Measurements from ENCODE around the gene ZBP1. TPM values are rescaled to one million over a fixed set of nuclear protein-coding genes. Genes with fewer than 3 reads are reported as not detected.
A peak's percentile ranks its signal among the peaks of the same experiment; 100 is the strongest.
"Not testable (repeated sequence)": the region's sequence is repeated elsewhere in the genome, so short reads cannot be mapped to it uniquely, and the experiment has no call there.

The ZBP1 gene
- total RNA-seq, 2 experiments from 2014 or later: 10.2 to 11.7 TPM

DNA sequence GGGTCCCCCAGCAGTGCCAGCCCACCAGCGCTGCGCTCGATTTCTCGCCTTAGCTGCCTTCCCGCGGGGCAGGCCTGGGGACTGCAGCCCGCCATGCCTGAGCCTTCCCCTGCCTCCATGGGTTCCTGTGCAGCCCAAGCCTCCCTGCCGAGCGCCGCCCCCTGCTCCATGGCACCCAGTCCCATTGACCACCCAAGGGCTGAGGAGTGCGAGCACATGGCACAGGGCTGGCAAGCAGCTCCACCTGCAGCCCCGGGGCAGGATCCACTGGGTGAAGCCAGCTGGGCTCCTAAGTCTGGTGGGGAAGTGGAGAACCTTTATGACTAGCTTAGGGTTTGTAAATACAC is 8.7 kb upstream of the ZBP1 start:
- not testable (repeated sequence) for ATAC-seq, DNase-seq, H3K4me3 Mint-ChIP-seq
- Mint-ChIP-seq H3K9me3 (ENCODE audit: insufficient read depth) (peaks cover 29% of the 10 kb centered on the region), H3K27ac (peak overlapping the region; percentile 89), H3K4me1 (ENCODE audit: low read depth) (peaks cover 61% of the 10 kb centered on the region), H3K27me3 (ENCODE audit: low read depth) (peaks cover 17% of the 10 kb centered on the region), H3K36me3 (ENCODE audit: low read depth) (peaks cover 50% of the 10 kb centered on the region)
- ChIA-PET POLR2A (interaction anchor here (1.0 to 3.0 kb wide), 3 partner anchors 9 to 678 kb away, joined by 3 to 52 read pairs (median 3); partner anchors contain the start of gene ZBP1), CTCF (interaction anchor here (1.8 to 4.3 kb wide), 3 partner anchors 10 to 32 kb away, joined by 8 to 50 read pairs (median 16); partner anchors contain the start of gene ZBP1)

DNA sequence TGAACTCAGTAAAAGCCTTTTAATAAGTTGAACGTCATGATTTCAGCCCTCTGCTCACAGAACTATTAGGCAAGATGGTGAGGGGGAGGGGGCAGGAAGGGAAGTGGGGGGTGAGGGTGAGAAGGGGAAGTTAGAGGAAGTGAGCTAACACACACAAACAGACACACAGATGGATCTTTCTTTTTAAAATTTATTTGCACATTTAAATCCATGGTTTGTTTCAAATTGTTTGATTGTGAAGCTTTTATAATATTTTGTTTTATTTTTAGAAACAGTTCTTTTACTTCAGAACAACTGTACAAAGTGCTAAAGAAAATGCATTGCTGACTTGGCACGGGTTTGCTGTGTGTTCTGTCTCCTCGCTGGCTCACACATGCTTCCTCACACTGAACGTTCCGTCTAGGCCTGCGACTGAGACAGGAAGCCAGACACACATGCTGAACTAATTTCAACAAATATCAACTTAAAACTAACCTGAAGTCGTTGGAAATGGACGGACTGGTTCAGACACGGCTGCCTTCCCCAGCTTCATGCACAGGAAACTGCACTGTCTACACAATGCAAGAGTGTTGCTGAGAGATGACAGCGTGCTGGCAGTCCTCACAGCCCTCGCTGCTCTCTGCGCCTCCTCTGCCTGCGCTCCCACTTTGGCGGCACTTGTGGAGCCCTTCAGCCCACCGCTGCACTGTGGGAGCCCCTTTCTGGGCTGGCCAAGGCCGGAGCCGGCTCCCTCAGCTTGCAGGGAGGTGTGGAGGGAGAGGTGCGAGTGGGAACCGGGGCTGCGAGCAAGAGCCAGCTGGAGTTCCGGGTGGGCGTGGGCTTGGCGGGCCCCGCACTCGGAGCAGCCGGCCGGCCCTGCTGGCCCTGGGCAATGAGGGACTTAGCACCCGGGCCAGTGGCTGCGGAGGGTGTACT is 8.1 kb upstream of the ZBP1 start:
- ChIA-PET POLR2A (interaction anchor here (0.7 to 3.0 kb wide), 9 partner anchors 8 to 679 kb away, joined by 3 to 52 read pairs (median 3); partner anchors contain the start of gene ZBP1), CTCF (interaction anchor here (0.8 to 4.3 kb wide), 9 partner anchors 9 to 453 kb away, joined by 3 to 50 read pairs (median 4); partner anchors contain the start of gene ZBP1)
- DNase-seq (peak; percentile 77), ATAC-seq (peak; percentile 90)
- Mint-ChIP-seq H3K27me3 (ENCODE audit: low read depth) (peaks cover 18% of the 10 kb centered on the region), H3K36me3 (ENCODE audit: low read depth) (peaks cover 50% of the 10 kb centered on the region), H3K9me3 (ENCODE audit: insufficient read depth) (peaks cover 27% of the 10 kb centered on the region), H3K4me3 (peak overlapping the region; percentile 55), H3K27ac (peak overlapping the region; percentile 95), H3K4me1 (ENCODE audit: low read depth) (peaks cover 56% of the 10 kb centered on the region)

DNA sequence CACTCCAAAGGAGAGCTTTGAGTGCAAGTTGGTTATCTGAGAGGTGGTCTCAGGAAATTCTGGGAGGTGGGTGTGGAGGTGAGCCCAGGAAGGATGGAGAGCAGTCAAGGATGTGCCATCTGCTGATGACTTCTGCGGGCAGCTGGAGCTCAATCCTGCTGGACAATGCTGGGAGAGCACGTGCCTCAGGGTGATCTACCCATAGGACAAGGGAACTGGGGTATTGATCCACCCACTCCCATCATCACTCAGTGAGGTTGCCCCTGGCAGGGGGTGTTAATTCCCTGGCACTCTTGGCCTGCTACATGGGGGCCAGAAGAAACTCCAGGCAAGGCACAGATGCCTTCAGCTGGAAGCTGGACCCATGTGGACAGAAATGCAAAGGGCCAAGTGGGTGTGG is 7.1 kb upstream of the ZBP1 start:
- Mint-ChIP-seq H3K4me1 (ENCODE audit: low read depth) (peaks cover 58% of the 10 kb centered on the region), H3K36me3 (ENCODE audit: low read depth) (peaks cover 44% of the 10 kb centered on the region), H3K9me3 (ENCODE audit: insufficient read depth) (peaks cover 24% of the 10 kb centered on the region), H3K4me3 (no peak overlapping the region), H3K27ac (peak overlapping the region; percentile 95), H3K27me3 (ENCODE audit: low read depth) (peaks cover 18% of the 10 kb centered on the region)
- POLR2A ChIA-PET: interaction anchor here (0.9 to 3.0 kb wide), 6 partner anchors 7 to 680 kb away, joined by 3 to 52 read pairs (median 4); partner anchors contain the start of gene ZBP1
- ATAC-seq (no peak), DNase-seq (no peak)
- CTCF ChIA-PET: interaction anchor here (0.8 to 4.3 kb wide), 6 partner anchors 8 to 454 kb away, joined by 3 to 50 read pairs (median 6); partner anchors contain the start of gene ZBP1

DNA sequence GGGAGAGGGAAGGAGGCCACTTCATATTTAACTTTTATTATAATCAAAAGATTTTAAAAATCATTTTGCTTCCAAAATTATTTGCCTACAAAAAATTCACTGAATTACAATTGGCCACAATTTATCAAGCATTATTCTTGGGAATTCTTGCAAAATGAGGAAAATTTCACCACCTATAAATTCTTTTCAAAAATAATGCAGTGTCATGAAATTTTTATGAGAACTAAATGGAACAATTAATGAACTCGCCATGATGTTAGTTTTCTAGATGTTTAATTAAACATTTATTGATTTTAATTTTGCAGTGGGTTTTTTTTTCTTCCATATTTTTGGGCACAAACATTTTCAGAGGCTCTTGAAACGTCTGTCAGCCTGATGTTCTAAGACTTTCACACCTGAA is 5.8 kb upstream of the ZBP1 start:
- no peak overlapping the region for H3K27ac Mint-ChIP-seq
- no peak overlapping the region for H3K4me3 Mint-ChIP-seq
- peaks cover 15% of the 10 kb centered on the region for H3K9me3 Mint-ChIP-seq (ENCODE audit: insufficient read depth)
- ATAC-seq (no peak), DNase-seq (no peak)
- H3K36me3 Mint-ChIP-seq (ENCODE audit: low read depth): peaks cover 36% of the 10 kb centered on the region
- peaks cover 9% of the 10 kb centered on the region for H3K27me3 Mint-ChIP-seq (ENCODE audit: low read depth)
- ChIA-PET POLR2A (no interaction called here), CTCF (interaction anchor here (1.2 kb wide), 1 partner anchor 14 kb away, joined by 3 read pairs; no protein-coding TSS in a partner anchor)
- H3K4me1 Mint-ChIP-seq (ENCODE audit: low read depth): peaks cover 70% of the 10 kb centered on the region

DNA sequence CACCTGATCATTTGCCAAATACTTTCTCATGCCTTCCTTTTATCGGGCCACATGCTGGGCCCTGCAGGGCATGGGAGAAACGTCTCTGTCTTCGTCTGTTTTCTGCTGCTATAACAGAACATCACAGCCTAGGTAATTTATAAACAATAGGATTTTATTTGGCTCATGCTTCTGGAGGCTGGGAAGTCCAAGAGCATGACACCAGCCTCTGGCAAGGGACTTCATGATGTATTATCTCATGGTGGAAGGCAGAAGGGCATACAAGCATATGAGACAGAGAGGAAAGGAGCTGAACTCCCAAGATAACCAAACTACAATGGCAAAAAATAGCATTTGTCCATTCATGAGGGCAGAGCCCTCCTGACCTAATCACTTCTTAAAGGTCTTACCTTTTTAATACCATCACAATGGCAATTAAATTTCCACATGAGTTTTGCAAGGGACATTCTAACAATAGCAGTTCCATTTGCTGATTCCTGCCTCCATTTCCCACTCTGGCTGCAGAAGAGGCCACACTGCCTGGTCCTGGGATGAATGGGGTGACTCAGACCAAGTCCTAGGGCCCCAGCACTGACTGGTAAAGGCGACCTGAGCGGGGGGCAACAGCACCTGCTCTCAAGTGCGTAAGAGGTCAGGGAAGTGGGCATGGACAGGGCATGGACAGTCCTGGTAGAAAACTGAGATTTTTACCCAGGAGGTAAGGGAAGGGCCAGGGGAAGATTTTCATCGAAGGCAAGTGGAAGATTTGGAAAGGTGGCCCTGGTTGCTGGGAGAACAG is 5.1 kb upstream of the ZBP1 start:
- ChIA-PET POLR2A (interaction anchor here (0.6 kb wide), 1 partner anchor 626 kb away, joined by 3 read pairs; no protein-coding TSS in a partner anchor), CTCF (interaction anchor here (1.0 to 8.2 kb wide), 3 partner anchors 17 to 29 kb away, joined by 3 to 75 read pairs (median 69); no protein-coding TSS in a partner anchor)
- Mint-ChIP-seq H3K36me3 (ENCODE audit: low read depth) (peaks cover 32% of the 10 kb centered on the region), H3K4me3 (no peak overlapping the region), H3K27ac (no peak overlapping the region), H3K4me1 (ENCODE audit: low read depth) (peaks cover 75% of the 10 kb centered on the region), H3K27me3 (ENCODE audit: low read depth) (peaks cover 6% of the 10 kb centered on the region), H3K9me3 (ENCODE audit: insufficient read depth) (peaks cover 15% of the 10 kb centered on the region)
- ATAC-seq (no peak), DNase-seq (no peak)

DNA sequence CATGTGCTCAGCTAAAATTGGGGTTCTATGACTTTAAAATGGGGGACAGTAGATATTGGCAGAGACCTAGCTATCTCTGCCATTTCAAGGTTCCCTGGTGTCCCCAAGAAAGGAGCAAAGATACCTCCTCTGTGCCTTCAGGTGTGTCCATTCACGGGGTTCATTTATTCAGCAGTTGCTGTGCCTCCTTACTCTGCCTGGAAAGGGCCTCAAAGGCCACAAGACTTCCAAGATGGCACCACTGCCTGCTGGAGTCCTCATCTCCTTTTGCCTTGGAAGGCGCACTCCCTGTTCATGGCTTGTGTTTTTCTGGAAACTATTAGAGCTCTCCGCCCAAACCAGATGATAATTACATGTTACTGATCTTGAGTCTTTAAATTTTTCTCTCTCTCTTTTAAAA is 3.9 kb upstream of the ZBP1 start:
- H3K27ac Mint-ChIP-seq: no peak overlapping the region
- peaks cover 75% of the 10 kb centered on the region for H3K4me1 Mint-ChIP-seq (ENCODE audit: low read depth)
- peaks cover 11% of the 10 kb centered on the region for H3K9me3 Mint-ChIP-seq (ENCODE audit: insufficient read depth)
- H3K27me3 Mint-ChIP-seq (ENCODE audit: low read depth): peaks cover 2% of the 10 kb centered on the region
- ChIA-PET POLR2A (no interaction called here), CTCF (interaction anchor here (1.0 to 8.2 kb wide), 6 partner anchors 10 to 556 kb away, joined by 3 to 75 read pairs (median 20); no protein-coding TSS in a partner anchor)
- H3K4me3 Mint-ChIP-seq: no peak overlapping the region
- no peak for DNase-seq
- peaks cover 21% of the 10 kb centered on the region for H3K36me3 Mint-ChIP-seq (ENCODE audit: low read depth)
- ATAC-seq: no peak

DNA sequence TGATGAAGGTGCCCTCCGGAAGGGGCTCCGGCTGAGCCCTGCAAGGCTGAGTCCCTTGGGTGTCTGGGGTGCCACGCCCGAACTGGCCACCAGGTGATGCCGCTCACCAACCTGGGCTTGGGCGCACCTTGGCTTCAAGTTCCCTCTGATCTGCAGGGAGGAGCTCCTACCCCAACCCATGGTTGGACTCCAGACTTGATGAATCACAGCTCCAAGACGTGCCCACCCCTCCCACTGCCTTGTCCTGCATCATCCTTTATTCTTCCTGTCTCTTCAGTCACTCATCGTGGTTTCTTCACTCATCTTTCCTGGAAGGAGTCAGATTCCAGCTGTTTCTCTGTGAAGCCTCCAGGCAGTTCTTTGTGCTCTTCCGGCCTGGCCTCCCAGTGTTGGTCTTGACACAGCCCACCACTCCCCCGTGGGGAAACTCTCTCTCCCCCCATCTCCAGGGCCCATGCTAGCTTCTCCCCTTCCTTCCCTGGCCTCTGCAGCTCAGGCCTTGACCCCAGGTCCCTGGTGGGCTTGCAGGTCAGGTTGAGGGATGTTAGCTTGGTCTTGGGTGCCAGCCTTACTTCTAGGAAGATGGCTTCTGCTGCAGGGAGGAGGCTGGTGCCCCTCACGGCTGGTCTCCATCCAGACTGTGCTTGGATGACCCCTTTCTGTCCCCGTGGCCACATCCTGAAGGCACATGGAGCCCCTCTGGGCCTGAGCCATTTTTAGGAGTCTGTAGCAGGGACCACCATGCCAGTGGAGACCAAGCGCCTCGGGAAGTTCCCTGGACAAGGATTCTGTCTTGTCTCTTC is 2.6 kb upstream of the ZBP1 start:
- no peak overlapping the region for H3K4me3 Mint-ChIP-seq
- H3K27me3 Mint-ChIP-seq (ENCODE audit: low read depth): peaks cover 2% of the 10 kb centered on the region
- ChIA-PET POLR2A (interaction anchor here (0.7 to 1.0 kb wide), 3 partner anchors 96 to 465 kb away, joined by 3 read pairs; no protein-coding TSS in a partner anchor), CTCF (interaction anchor here (0.6 to 8.2 kb wide), 31 partner anchors 8 to 587 kb away, joined by 3 to 75 read pairs (median 4); partner anchors contain the start of gene PMEPA1)
- H3K4me1 Mint-ChIP-seq (ENCODE audit: low read depth): peaks cover 79% of the 10 kb centered on the region
- peaks cover 21% of the 10 kb centered on the region for H3K36me3 Mint-ChIP-seq (ENCODE audit: low read depth)
- ATAC-seq (no peak), DNase-seq (peak; percentile 83)
- peaks cover 11% of the 10 kb centered on the region for H3K9me3 Mint-ChIP-seq (ENCODE audit: insufficient read depth)
- no peak overlapping the region for H3K27ac Mint-ChIP-seq

DNA sequence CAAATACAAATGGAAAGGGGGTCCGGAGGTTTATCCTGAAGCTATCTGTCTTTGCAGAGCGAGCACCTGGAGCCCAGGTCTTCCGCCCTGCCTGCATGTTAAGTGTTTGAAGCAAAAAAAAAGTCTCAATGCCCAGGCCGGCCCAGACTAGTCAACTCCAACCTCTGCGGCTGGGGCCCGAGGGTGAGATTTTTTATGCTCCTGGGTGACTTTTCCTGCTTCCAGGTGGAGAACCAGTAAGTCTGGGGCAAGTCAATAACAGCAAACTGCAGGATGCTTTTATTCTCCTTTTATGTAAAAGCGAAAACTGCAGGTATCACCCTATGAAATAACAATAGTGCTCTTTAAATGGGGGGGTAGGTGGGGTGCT is 2.0 kb upstream of the ZBP1 start:
- no peak overlapping the region for H3K27ac Mint-ChIP-seq
- DNase-seq: no peak
- POLR2A ChIA-PET: interaction anchor here (1.0 kb wide), 1 partner anchor 465 kb away, joined by 3 read pairs; no protein-coding TSS in a partner anchor

DNA sequence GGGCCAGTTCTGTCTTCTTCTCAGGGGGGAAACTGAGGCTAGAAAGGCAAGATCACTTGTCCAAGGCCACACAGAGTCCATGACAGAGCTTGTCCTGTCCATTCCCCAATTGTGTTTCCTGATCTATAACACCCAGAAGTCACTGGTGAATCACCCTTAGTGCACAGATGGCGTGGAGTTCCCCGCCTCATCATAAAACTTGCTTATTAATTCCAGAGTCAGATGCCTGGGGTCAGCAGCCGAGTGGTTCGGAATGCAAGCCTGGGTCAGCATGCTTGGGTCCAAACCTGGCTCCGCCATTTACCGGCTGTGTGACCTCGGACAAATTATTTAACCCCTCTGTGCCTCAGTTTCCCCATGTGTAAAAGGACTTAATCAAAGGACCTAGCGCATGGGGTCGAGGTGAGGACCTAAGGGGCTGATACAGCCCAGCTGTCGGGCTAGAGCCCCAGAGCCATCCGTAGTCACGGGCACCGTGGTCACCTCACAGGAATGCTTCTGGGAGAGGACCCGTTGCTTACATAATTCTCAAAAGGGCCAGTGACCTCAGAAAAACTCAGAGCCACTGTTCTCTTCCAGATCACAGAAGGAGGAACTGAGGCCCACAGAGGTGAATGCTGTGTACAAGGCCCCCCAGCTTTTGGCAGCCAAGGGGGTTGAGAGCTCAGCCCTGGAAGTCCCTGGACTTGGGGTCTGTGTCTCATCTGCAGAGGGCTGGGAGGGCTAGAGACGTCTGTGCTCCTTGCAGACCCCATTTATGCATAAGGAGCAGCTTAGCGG is 1.4 kb upstream of the ZBP1 start:
- peak; percentile 20 for DNase-seq
- peak overlapping the region; percentile 96 for H3K27ac Mint-ChIP-seq
- peaks cover 21% of the 10 kb centered on the region for H3K36me3 Mint-ChIP-seq (ENCODE audit: low read depth)
- ChIA-PET CTCF (interaction anchor here (0.7 to 8.2 kb wide), 14 partner anchors 7 to 588 kb away, joined by 3 to 75 read pairs (median 6); partner anchors contain the start of gene PMEPA1), POLR2A (interaction anchor here (1.0 to 3.2 kb wide), 4 partner anchors 7 to 466 kb away, joined by 3 to 52 read pairs (median 6); partner anchors contain the start of gene RBM38)
- peaks cover 81% of the 10 kb centered on the region for H3K4me1 Mint-ChIP-seq (ENCODE audit: low read depth)
- H3K4me3 Mint-ChIP-seq: peak overlapping the region; percentile 79
- H3K9me3 Mint-ChIP-seq (ENCODE audit: insufficient read depth): peaks cover 11% of the 10 kb centered on the region
- no peak for ATAC-seq
- peaks cover 2% of the 10 kb centered on the region for H3K27me3 Mint-ChIP-seq (ENCODE audit: low read depth)

More for the DNA sequence above, 2.0 kb upstream of the ZBP1 start:
- no peak overlapping the region for H3K4me3 Mint-ChIP-seq
- CTCF ChIA-PET: interaction anchor here (0.7 to 8.2 kb wide), 24 partner anchors 11 to 588 kb away, joined by 3 to 75 read pairs (median 4); partner anchors contain the start of gene PMEPA1
- H3K4me1 Mint-ChIP-seq (ENCODE audit: low read depth): peaks cover 79% of the 10 kb centered on the region
- H3K36me3 Mint-ChIP-seq (ENCODE audit: low read depth): peaks cover 21% of the 10 kb centered on the region
- ATAC-seq: no peak
- H3K9me3 Mint-ChIP-seq (ENCODE audit: insufficient read depth): peaks cover 11% of the 10 kb centered on the region
- H3K27me3 Mint-ChIP-seq (ENCODE audit: low read depth): peaks cover 2% of the 10 kb centered on the region

DNA sequence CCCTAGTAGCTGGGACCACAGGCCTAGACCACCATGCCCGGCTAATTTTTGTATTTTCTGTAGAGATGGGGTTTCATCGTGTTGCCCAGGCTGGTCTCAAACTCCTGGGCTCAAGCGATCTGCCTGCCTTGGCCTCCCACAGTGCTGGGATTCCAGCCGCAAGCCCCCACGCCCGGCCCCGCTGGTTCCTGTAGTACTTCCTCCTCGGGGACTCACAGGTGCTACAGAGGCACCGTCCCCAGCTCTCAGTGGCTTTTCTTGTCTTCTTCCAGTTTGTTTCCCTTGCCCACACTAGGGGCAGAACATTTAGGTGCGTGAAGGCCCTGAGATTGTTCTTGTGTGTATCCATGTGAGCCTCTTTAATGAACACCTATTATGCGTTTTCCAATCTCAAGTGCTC is 773 bp upstream of the ZBP1 start:
- Mint-ChIP-seq H3K27me3 (ENCODE audit: low read depth) (peaks cover 2% of the 10 kb centered on the region), H3K4me3 (peak overlapping the region; percentile 79), H3K4me1 (ENCODE audit: low read depth) (peaks cover 77% of the 10 kb centered on the region), H3K36me3 (ENCODE audit: low read depth) (peaks cover 18% of the 10 kb centered on the region), H3K9me3 (ENCODE audit: insufficient read depth) (peaks cover 11% of the 10 kb centered on the region), H3K27ac (peak overlapping the region; percentile 96)
- POLR2A ChIA-PET: interaction anchor here (1.2 to 3.2 kb wide), 6 partner anchors 8 to 1030 kb away, joined by 3 to 52 read pairs (median 7); partner anchors contain the start of genes RBM38 and STX16
- ATAC-seq: no peak
- peak; percentile 45 for DNase-seq
- CTCF ChIA-PET: interaction anchor here (0.7 to 8.2 kb wide), 10 partner anchors 8 to 559 kb away, joined by 3 to 75 read pairs (median 11); no protein-coding TSS in a partner anchor
